GM12878 (cell line): ENCODE data around the gene MGLL.

Source experiments
- ATF3 ChIP-seq: IDR thresholded peaks from 2 replicates; pipeline ENCODE4 v1.6.1; 2011; ENCODE audit warnings: low read depth, mild to moderate bottlenecking, low read length, moderate library complexity, borderline replicate concordance; ENCODE audit errors: extremely low read depth
- CREB1 ChIP-seq: IDR thresholded peaks from 2 replicates; pipeline ENCODE4 v1.6.1; 2012; ENCODE audit warnings: low read depth, mild to moderate bottlenecking, inconsistent platforms
- CTCF ChIP-seq, 3 experiments: IDR thresholded peaks in 2 of 3; conservative IDR thresholded peaks in 1 of 3; 2 replicates each; pipeline ENCODE4 v1.5.1; 2011; ENCODE audit warnings: low read depth in 3 of 3, low read length in 3 of 3, mild to moderate bottlenecking in 3 of 3, control low read depth in 2 of 3, moderate library complexity in 2 of 3, inconsistent platforms in 1 of 3, mixed read lengths in 1 of 3; ENCODE audit not compliant: control insufficient read depth in 2 of 3, insufficient read depth in 1 of 3; ENCODE audit errors: extremely low read depth in 1 of 3
- HCFC1 ChIP-seq: fragments of 150-350 bp; IDR thresholded peaks from 2 replicates; pipeline ENCODE4 v1.6.1; 2014; ENCODE audit warnings: low read length
- MAX ChIP-seq: IDR thresholded peaks from 2 replicates; pipeline ENCODE4 v1.6.1; 2012; ENCODE audit warnings: low read depth, low read length, improper control_type of control experiment
- NFYA ChIP-seq: IDR thresholded peaks from 2 replicates; pipeline ENCODE4 v1.6.1; 2011; ENCODE audit warnings: low read depth, mild to moderate bottlenecking, low read length, improper control_type of control experiment, borderline replicate concordance
- POLR2AphosphoS5 ChIP-seq: IDR thresholded peaks from 2 replicates; pipeline ENCODE4 v1.6.1; 2011; ENCODE audit warnings: mild to moderate bottlenecking, low read length, inconsistent platforms
- RB1 ChIP-seq: fragments of 450-650 bp; formaldehyde crosslinking; IDR thresholded peaks from 2 replicates; pipeline ENCODE4 v1.6.1; 2017; ENCODE audit warnings: mild to moderate bottlenecking, borderline replicate concordance
- SREBF2 ChIP-seq: IDR thresholded peaks from 2 replicates; pipeline ENCODE4 v1.6.1; 2012; ENCODE audit warnings: mild to moderate bottlenecking, low read length

GRCh38 chr3:127688022-127688415 is 134.3 kb downstream of the MGLL start:
- TF ChIP-seq POLR2AphosphoS5 (no peak), NFYA (no peak), CREB1 (no peak), CTCF (IDR thresholded peaks at IDR 0.05 in 2 of 3, conservative IDR thresholded peaks at IDR 0.05 in 1 of 3; ENCODE audit: control insufficient read depth in 2 of 3, extremely low read depth in 1 of 3, insufficient read depth in 1 of 3, low read depth in 3 of 3, low read length in 3 of 3) (no peak), SREBF2 (no peak), RB1 (no peak), ATF3 (no peak), MAX (no peak), HCFC1 (no peak)
